IMR-90 (cell line): ENCODE measurements around the gene GRIK5. TPM values are rescaled to one million over a fixed set of nuclear protein-coding genes. Genes with fewer than 3 reads are reported as not detected.

Experiments used
- ATAC-seq: fragments of 200-7000 bp; cut with Tn5 transposase; 2 replicates; pipeline ENCODE4 v1.9.1; 2020; ENCODE audit warnings: low read depth, mild to moderate bottlenecking, moderate library complexity
- BruUV-seq: library from RNA; stranded (reverse); fragments of 400-500 nt; replicated peaks from 2 replicates; lab custom pipeline; 2021; lab: Mats Ljungman, UMichigan
- CTCF ChIA-PET: fragments of 300-600 bp; formaldehyde crosslinking; extraction: SDS; loops from one replicate; lab custom pipeline; 2021; ENCODE audit warnings: antibody characterized with exemption; lab: Yijun Ruan, JAX
- POLR2A ChIA-PET: fragments of 300-600 bp; sonication (Branson Sonifier 250); formaldehyde crosslinking; loops from one replicate; lab custom pipeline; 2022; ENCODE audit warnings: antibody characterized with exemption; ENCODE audit not compliant: unreplicated experiment; lab: Charles Lee
- DNase-seq: peaks from one replicate; pipeline ENCODE4 v3.0.0; 2013
- H2AFZ ChIP-seq: replicated peaks from 2 replicates; pipeline ENCODE3; 2013; ENCODE audit warnings: low read length, mild to moderate bottlenecking; ENCODE audit not compliant: poor library complexity
- H2AK5ac ChIP-seq: 2 replicates; pipeline ENCODE4 v1.6.1; 2013; ENCODE audit warnings: low read depth, low read length, inconsistent platforms
- H2AK9ac ChIP-seq: replicated peaks from 2 replicates; pipeline ENCODE3; 2013; ENCODE audit warnings: mild to moderate bottlenecking, low read depth, low read length, moderate library complexity; ENCODE audit not compliant: poor library complexity
- H2BK120ac ChIP-seq: 2 replicates; pipeline ENCODE4 v1.6.1; 2013; ENCODE audit warnings: low read depth, low read length, inconsistent platforms
- H2BK15ac ChIP-seq: 3 replicates; pipeline ENCODE4 v1.6.1; 2013; ENCODE audit warnings: low read depth, low read length, inconsistent platforms
- H2BK20ac ChIP-seq: 2 replicates; pipeline ENCODE4 v1.6.1; 2013; ENCODE audit warnings: low read depth, mild to moderate bottlenecking, inconsistent platforms, low read length, moderate library complexity
- H2BK5ac ChIP-seq: 2 replicates; pipeline ENCODE4 v1.6.1; 2013; ENCODE audit warnings: mild to moderate bottlenecking, low read depth, low read length, inconsistent platforms; ENCODE audit not compliant: poor library complexity, severe bottlenecking
- H3K14ac ChIP-seq: replicated peaks from 2 replicates; pipeline ENCODE4 v1.6.1; 2013; ENCODE audit warnings: low read depth, low read length, inconsistent platforms
- H3K18ac ChIP-seq: 2 replicates; pipeline ENCODE4 v1.6.1; 2013; ENCODE audit warnings: low read depth, low read length, control low read depth
- H3K23ac ChIP-seq: 2 replicates; pipeline ENCODE4 v1.6.1; 2013; ENCODE audit warnings: low read depth, low read length, inconsistent platforms
- H3K27ac ChIP-seq: 2 replicates; pipeline ENCODE4 v1.5.1; 2013; ENCODE audit warnings: mild to moderate bottlenecking, control low read depth, low read length; ENCODE audit not compliant: insufficient read depth
- H3K27me3 ChIP-seq: 2 replicates; pipeline ENCODE4 v1.6.1; 2013; ENCODE audit warnings: low read length; ENCODE audit not compliant: control insufficient read depth, insufficient read depth
- H3K36me3 ChIP-seq: 2 replicates; pipeline ENCODE4 v1.6.1; 2013; ENCODE audit warnings: low read length, mixed read lengths; ENCODE audit not compliant: control insufficient read depth, insufficient read depth
- H3K4ac ChIP-seq: 2 replicates; pipeline ENCODE4 v1.6.1; 2013; ENCODE audit warnings: low read depth, low read length, inconsistent platforms
- H3K4me1 ChIP-seq: 2 replicates; pipeline ENCODE4 v1.6.1; 2013; ENCODE audit warnings: low read length, mixed read lengths; ENCODE audit not compliant: control insufficient read depth, insufficient read depth
- H3K4me2 ChIP-seq: 2 replicates; pipeline ENCODE4 v1.6.1; 2013; ENCODE audit warnings: low read depth, mild to moderate bottlenecking, control low read depth, low read length, moderate library complexity
- H3K4me3 ChIP-seq: 2 replicates; pipeline ENCODE4 v1.5.1; 2013; ENCODE audit warnings: low read depth, mild to moderate bottlenecking, control low read depth, low read length, moderate library complexity; ENCODE audit not compliant: insufficient read depth
- H3K56ac ChIP-seq: 2 replicates; pipeline ENCODE4 v1.6.1; 2013; ENCODE audit warnings: low read length, inconsistent platforms; ENCODE audit not compliant: insufficient read depth; ENCODE audit errors: extremely low read depth
- H3K79me1 ChIP-seq, 2 experiments: 2 replicates each; pipeline ENCODE4 v1.6.1; 2013; ENCODE audit warnings: low read length in 2 of 2, inconsistent platforms in 1 of 2, low read depth in 1 of 2
- H3K9ac ChIP-seq: 2 replicates; pipeline ENCODE4 v1.6.1; 2013; ENCODE audit warnings: low read depth, low read length, control low read depth
- H3K9me1 ChIP-seq: 2 replicates; pipeline ENCODE4 v1.6.1; 2013; ENCODE audit warnings: low read length, inconsistent platforms; ENCODE audit not compliant: insufficient read depth
- H3K9me3 ChIP-seq: 2 replicates; pipeline ENCODE4 v1.6.1; 2013; ENCODE audit warnings: low read length; ENCODE audit not compliant: control insufficient read depth, insufficient read depth
- H4K20me1 ChIP-seq: 2 replicates; pipeline ENCODE4 v1.6.1; 2013; ENCODE audit warnings: low read length, inconsistent platforms; ENCODE audit not compliant: insufficient read depth
- H4K5ac ChIP-seq: 2 replicates; pipeline ENCODE4 v1.6.1; 2013; ENCODE audit warnings: mild to moderate bottlenecking, low read depth, low read length, control low read depth
- H4K8ac ChIP-seq, 2 experiments: 2 replicates each; pipeline ENCODE4 v1.6.1; 2013; ENCODE audit warnings: low read depth in 2 of 2, low read length in 2 of 2, control low read depth in 1 of 2, inconsistent platforms in 1 of 2
- H4K91ac ChIP-seq: 2 replicates; pipeline ENCODE4 v1.6.1; 2013; ENCODE audit warnings: low read depth, low read length, inconsistent platforms; ENCODE audit not compliant: insufficient read depth
- FOS ChIP-seq: fragments of 150-350 bp; IDR thresholded peaks from 2 replicates; pipeline ENCODE4 v1.6.1; 2016; ENCODE audit warnings: low read depth, low read length
- MAZ ChIP-seq: IDR thresholded peaks from 2 replicates; pipeline ENCODE4 v1.6.1; 2012; ENCODE audit warnings: low read depth, mild to moderate bottlenecking, low read length, improper control_type of control experiment, moderate library complexity, borderline replicate concordance
- MXI1 ChIP-seq: IDR thresholded peaks from 2 replicates; pipeline ENCODE4 v1.6.1; 2012; ENCODE audit warnings: low read depth, mild to moderate bottlenecking, low read length, moderate library complexity, borderline replicate concordance
- NFE2L2 ChIP-seq: fragments of 150-350 bp; IDR thresholded peaks from 2 replicates; pipeline ENCODE4 v1.6.1; 2016; ENCODE audit warnings: low read depth, mild to moderate bottlenecking, low read length
- POLR2A ChIP-seq: IDR thresholded peaks from 2 replicates; pipeline ENCODE4 v1.6.1; 2012; ENCODE audit warnings: mild to moderate bottlenecking, low read depth, low read length
- RAD21 ChIP-seq: IDR thresholded peaks from 2 replicates; pipeline ENCODE4 v1.6.1; 2012; ENCODE audit warnings: low read length, improper control_type of control experiment
- RCOR1 ChIP-seq: IDR thresholded peaks from 2 replicates; pipeline ENCODE4 v1.6.1; 2012; ENCODE audit warnings: mild to moderate bottlenecking, low read length, improper control_type of control experiment; ENCODE audit not compliant: insufficient replicate concordance
- WGBS, 2 experiments: methylation state at CpG; one replicate each; pipeline versions ENCODE4 v1.1.5 to v1.1.7; 2013; ENCODE audit warnings: missing lambda C conversion rate in 2 of 2; ENCODE audit not compliant: insufficient read length in 1 of 2; ENCODE audit errors: extremely low coverage in 2 of 2; 5-methylcytosine and 5-hydroxymethylcytosine counted together
- dilution Hi-C: fragments of 300-500 bp; cut with HindIII; formaldehyde crosslinking; loops from one replicate; pipeline ENCODE4 v1.14.3; 2018; ENCODE audit warnings: low sequenced_read_pairs; ENCODE audit not compliant: unreplicated experiment
- in situ Hi-C: fragments of 300-500 bp; cut with MboI; formaldehyde crosslinking; loops from 3 replicates; pipeline ENCODE4 v1.14.3; 2019; ENCODE audit warnings: low sequenced_read_pairs, inconsistent platforms, mixed read lengths
- intact Hi-C: fragments of 100-400 bp; cut with micrococcal nuclease; formaldehyde crosslinking; loops from 2 replicates; pipeline ENCODE4 v1.10.0; 2022
- polyA plus RNA-seq, 3 experiments: library from polyadenylated mRNA; depleted of rRNA; stranded (reverse); fragments of >200 nt; gene quantifications; 2 replicates each; pipeline ENCODE4 v1.2.3, GENCODE V29; 2012; ENCODE audit warnings: low replicate concordance in 1 of 3
- total RNA-seq: library from RNA; depleted of rRNA; stranded (reverse); fragments of >200 nt; gene quantifications from 2 replicates; pipeline ENCODE4 v1.2.3, GENCODE V29; 2012

GRIK5 gene
- total and polyA plus RNA-seq, 2 of the 4 experiments (the other 2 are of a cell fraction) = 0.10 TPM; not detected in 1

GRCh38 chr19:42003506-42004294 lies 66.3 kb downstream of the GRIK5 start:
- H3K9me3 ChIP-seq = no peaks in the 10 kb centered on the region
- H2AK5ac ChIP-seq = no peak overlapping the region
- no peak overlapping the region for H3K18ac ChIP-seq
- ChIA-PET POLR2A (no interaction called here), CTCF (no interaction called here)
- no peaks in the 10 kb centered on the region for H3K79me1 ChIP-seq
- TF ChIP-seq NFE2L2 = no peak
- TF ChIP-seq MXI1 = no peak
- TF ChIP-seq RCOR1 = no peak
- no peak for TF ChIP-seq FOS
- TF ChIP-seq RAD21 = no peak
- no peak for TF ChIP-seq POLR2A
- TF ChIP-seq MAZ = no peak
- no peak overlapping the region for H3K4me2 ChIP-seq
- H4K20me1 ChIP-seq = no peaks in the 10 kb centered on the region; the same call in none of the 2 replicates
- ATAC-seq (no peak), DNase-seq (no peak)
- H2BK15ac ChIP-seq = no peak overlapping the region
- dilution Hi-C loops (no loop called here), intact Hi-C loops (no loop called here), in situ Hi-C loops (no loop called here)
- H2BK120ac ChIP-seq = no peak overlapping the region
- H2AFZ ChIP-seq = no peak overlapping the region
- no peak overlapping the region for H2BK5ac ChIP-seq
- no peak overlapping the region for H4K91ac ChIP-seq
- H3K36me3 ChIP-seq = no peaks in the 10 kb centered on the region
- H4K5ac ChIP-seq = no peak overlapping the region
- no peak overlapping the region for H3K9ac ChIP-seq
- peaks cover 2% of the 10 kb centered on the region; the same call in 1 of the 2 replicates for H3K9me1 ChIP-seq
- BruUV-seq = no TSS peak
- H2BK20ac ChIP-seq = no peak overlapping the region
- no peak overlapping the region for H3K56ac ChIP-seq
- no peak overlapping the region for H2AK9ac ChIP-seq
- H3K14ac ChIP-seq = no peak overlapping the region
- H3K23ac ChIP-seq = no peak overlapping the region
- H3K4ac ChIP-seq = no peak overlapping the region
- no peak overlapping the region for H3K27ac ChIP-seq
- no peak overlapping the region for H4K8ac ChIP-seq
- no peak overlapping the region for H3K4me3 ChIP-seq
- WGBS, 2 experiments = 61% methylated on average over 8 of the region's 21 CpGs; no CpG with 5 or more reads in 1 of the 2 experiments
- peaks cover 59% of the 10 kb centered on the region for H3K27me3 ChIP-seq
- H3K4me1 ChIP-seq = no peaks in the 10 kb centered on the region
